ENCODE results near the gene CYP24A1. TPM values are rescaled to one million over a fixed set of nuclear protein-coding genes. Genes with fewer than 3 reads are reported as not detected.

Gene CYP24A1
- total and polyA plus RNA-seq, 11 donors, result not detected

GRCh38 chr20:54221353-54221752, 47.6 kb upstream of the CYP24A1 start:
- H3K27ac ChIP-seq, result no peak overlapping the region
- WGBS, 4 donors, result 80 to 88% (median 83%) methylated on average over 4 of the region's 4 CpGs
- H3K4me1 ChIP-seq, result peaks cover 0 to 32% (median 16%) of the 10 kb centered on the region in 12 donors
- no peak overlapping the region for H3K4me3 ChIP-seq
- DNase-seq, result no peak
- no peaks in the 10 kb centered on the region for H3K9me3 ChIP-seq
- ATAC-seq, result no peak
- intact Hi-C loops (cut with DNase I), result loop anchor here in 7 of 10 donors (2.0 to 10.0 kb wide), 4 partner anchors 253 to 426 kb away; partner anchors contain the start of gene DOK5 (in 3 of the 7)
- peaks cover 0 to 31% (median 12%) of the 10 kb centered on the region in 9 donors for H3K36me3 ChIP-seq
- no peaks in the 10 kb centered on the region for H3K27me3 ChIP-seq
- TF ChIP-seq CTCF (IDR thresholded peaks at IDR 0.05), result no peak
- no peak for TF ChIP-seq POLR2A (IDR thresholded peaks at IDR 0.05)

DNA sequence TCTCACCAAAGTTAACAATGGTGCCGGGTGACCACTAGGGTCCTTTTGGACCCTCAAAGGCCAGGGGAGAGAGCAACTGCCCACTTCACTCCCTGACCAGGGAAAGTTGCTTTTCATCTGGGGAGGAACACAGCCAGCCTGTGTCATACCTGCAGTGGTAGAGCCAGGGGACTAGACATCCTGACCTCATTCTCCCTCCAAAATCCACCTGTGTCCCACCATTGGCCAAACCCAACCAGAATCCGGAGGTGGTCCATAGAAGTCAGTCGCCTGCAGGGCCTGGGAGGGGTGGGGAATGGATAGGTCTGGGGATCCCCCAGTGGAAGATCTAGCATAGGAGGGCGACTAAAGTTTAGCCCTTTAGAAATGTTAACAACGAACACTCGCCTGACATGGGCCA, 46.9 kb upstream of the CYP24A1 start:
- H3K27ac ChIP-seq, result no peak overlapping the region

GRCh38 chr20:54219751-54220426, 46.1 kb upstream of the CYP24A1 start:
- peaks cover 0 to 46% (median 27%) of the 10 kb centered on the region in 9 donors for H3K36me3 ChIP-seq
- intact Hi-C loops (cut with DNase I), result loop anchor here in 9 of 10 donors (1.0 to 10.0 kb wide), 6 partner anchors 252 to 427 kb away; partner anchors contain the start of gene DOK5 (in 3 of the 9)
- H3K4me3 ChIP-seq, result no peak overlapping the region
- ATAC-seq (no peak), DNase-seq (no peak)
- H3K4me1 ChIP-seq, result peaks cover 0 to 32% (median 16%) of the 10 kb centered on the region in 12 donors
- no peaks in the 10 kb centered on the region for H3K27me3 ChIP-seq
- TF ChIP-seq CTCF (IDR thresholded peaks at IDR 0.05) (peak; percentile 20 to 73 (median 54)), POLR2A (IDR thresholded peaks at IDR 0.05) (no peak)
- 69 to 84% (median 73%) methylated on average over 6 of the region's 6 CpGs for WGBS, 4 donors
- no peaks in the 10 kb centered on the region for H3K9me3 ChIP-seq
- no peak overlapping the region for H3K27ac ChIP-seq

More for the DNA sequence above, 46.9 kb upstream of the CYP24A1 start:
- H3K4me3 ChIP-seq, result no peak overlapping the region
- peaks cover 0 to 32% (median 16%) of the 10 kb centered on the region in 12 donors for H3K4me1 ChIP-seq
- H3K36me3 ChIP-seq, result peaks cover 0 to 37% (median 19%) of the 10 kb centered on the region in 9 donors
- WGBS, 4 donors, result 90 to 98% (median 95%) methylated on average over 6 of the region's 6 CpGs
- H3K27me3 ChIP-seq, result no peaks in the 10 kb centered on the region
- intact Hi-C loops (cut with DNase I), result loop anchor here in 7 of 10 donors (1.0 to 10.0 kb wide), 5 partner anchors 254 to 427 kb away; partner anchors contain the start of gene DOK5 (in 3 of the 7)
- H3K9me3 ChIP-seq, result no peaks in the 10 kb centered on the region
- DNase-seq, result no peak
- no peak for TF ChIP-seq POLR2A (IDR thresholded peaks at IDR 0.05)
- TF ChIP-seq CTCF (IDR thresholded peaks at IDR 0.05), result no peak
- no peak for ATAC-seq

GRCh38 chr20:54218470-54218869, 44.7 kb upstream of the CYP24A1 start:
- TF ChIP-seq CTCF (IDR thresholded peaks at IDR 0.05), result no peak
- no peak for TF ChIP-seq POLR2A (IDR thresholded peaks at IDR 0.05)
- Histone ChIP-seq H3K27me3 (no peaks in the 10 kb centered on the region), H3K9me3 (no peaks in the 10 kb centered on the region), H3K36me3 (peaks cover 0 to 52% (median 27%) of the 10 kb centered on the region in 9 donors), H3K4me1 (peaks cover 0 to 32% (median 19%) of the 10 kb centered on the region in 12 donors), H3K4me3 (no peak overlapping the region), H3K27ac (peak overlapping the region in 9 of 12 donors; percentile 3 to 61 (median 33))
- DNase-seq (no peak), ATAC-seq (no peak)
- intact Hi-C loops (cut with DNase I), result loop anchor here in 2 of 10 donors (2.0 to 5.0 kb wide), 2 partner anchors 254 to 428 kb away; no protein-coding TSS in a partner anchor

All from heart left ventricle (tissue), 16 donors.